ENCODE results near the gene CDV3. TPM values are rescaled to one million over a fixed set of nuclear protein-coding genes. Genes with fewer than 3 reads are reported as not detected.
"Not testable (repeated sequence)": the region's sequence is repeated elsewhere in the genome, so short reads cannot be mapped to it uniquely, and the experiment has no call there.

Gene CDV3
- total and polyA plus RNA-seq, 5 donors from 2014 or later: 43.6 to 275 (median 72.4) TPM

DNA sequence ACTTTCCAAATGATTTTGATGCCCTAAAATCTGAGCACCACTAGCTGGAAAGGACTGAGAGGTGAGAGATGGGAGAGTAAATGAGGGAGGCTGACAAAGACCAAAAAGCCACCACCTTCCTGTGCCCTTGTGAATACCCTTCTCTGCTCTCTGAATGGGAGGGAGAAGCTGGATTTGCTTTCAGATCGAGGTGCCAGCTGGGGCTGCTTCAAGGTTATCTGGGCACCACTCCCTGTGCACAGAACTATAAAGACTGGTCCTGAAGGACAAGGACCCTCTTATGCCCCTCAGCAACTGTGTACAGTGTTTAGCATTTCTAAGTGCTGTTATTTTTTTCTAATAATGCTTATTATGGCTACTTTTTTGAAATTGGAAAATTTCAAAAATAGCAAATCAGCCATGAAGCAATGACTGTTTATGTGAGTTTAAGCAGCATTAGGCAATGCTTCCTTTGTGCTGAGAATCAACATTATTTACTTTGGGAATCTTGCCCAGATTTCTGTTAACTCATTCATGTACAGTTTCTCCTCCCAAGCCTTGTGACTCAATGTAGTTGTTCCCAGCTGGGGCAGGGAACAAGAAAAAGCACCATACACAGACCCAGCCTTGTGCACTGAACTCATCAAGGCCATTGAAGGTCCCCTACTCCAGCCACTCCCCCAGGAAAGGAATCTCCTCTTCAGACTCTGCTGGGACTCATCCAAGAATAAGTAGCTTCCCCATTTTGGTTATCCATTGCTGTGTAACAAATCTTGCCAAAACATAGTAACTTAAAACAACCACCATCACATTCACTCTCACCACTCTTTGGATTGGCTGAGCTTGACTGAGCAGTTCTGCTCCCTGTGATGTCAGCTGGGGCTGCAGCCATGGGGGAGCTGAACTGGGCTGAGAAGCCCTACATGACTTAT lies 37.3 kb upstream of the CDV3 start:
- H3K36me3 Mint-ChIP-seq: no peaks in the 10 kb centered on the region
- no peak overlapping the region for H3K27ac ChIP-seq (ENCODE audit: insufficient read depth, low read length, poor library complexity, severe bottlenecking)
- DNase-seq (no peak), ATAC-seq (ENCODE audit: low read depth in 2 of 2) (no peak)
- H3K27ac Mint-ChIP-seq: peak overlapping the region in 1 of 3 donors; percentile 5
- peaks cover 0 to 8% (median 2%) of the 10 kb centered on the region in 7 donors for H3K9me3 Mint-ChIP-seq
- no peaks in the 10 kb centered on the region for H3K27me3 ChIP-seq (ENCODE audit: control insufficient read depth, insufficient read depth, low read length)
- no peaks in the 10 kb centered on the region for H3K4me1 Mint-ChIP-seq
- no peaks in the 10 kb centered on the region for H3K36me3 ChIP-seq (ENCODE audit: control insufficient read depth, insufficient read depth, low read length)
- H3K4me3 ChIP-seq (ENCODE audit: low read depth, low read length): no peak overlapping the region
- no peak overlapping the region for H3K4me3 Mint-ChIP-seq
- no peaks in the 10 kb centered on the region for H3K27me3 Mint-ChIP-seq
- H3K4me1 ChIP-seq (ENCODE audit: control insufficient read depth, insufficient read depth, low read length, poor library complexity, severe bottlenecking): no peaks in the 10 kb centered on the region
- no peaks in the 10 kb centered on the region for H3K9me3 ChIP-seq (ENCODE audit: control insufficient read depth in 2 of 2, low read length in 2 of 2)

GRCh38 chr3:133537131-133537530 lies 36.4 kb upstream of the CDV3 start:
- H3K9me3 Mint-ChIP-seq; H3K4me1 Mint-ChIP-seq; DNase-seq; ATAC-seq (ENCODE audit: low read depth in 2 of 2); H3K36me3 Mint-ChIP-seq; H3K4me3 Mint-ChIP-seq; H3K9me3 ChIP-seq (ENCODE audit: control insufficient read depth in 2 of 2, low read length in 2 of 2); H3K27ac Mint-ChIP-seq; H3K4me1 ChIP-seq (ENCODE audit: control insufficient read depth, insufficient read depth, low read length, poor library complexity, severe bottlenecking); H3K4me3 ChIP-seq (ENCODE audit: low read depth, low read length); H3K27me3 Mint-ChIP-seq; H3K27me3 ChIP-seq (ENCODE audit: control insufficient read depth, insufficient read depth, low read length); H3K36me3 ChIP-seq (ENCODE audit: control insufficient read depth, insufficient read depth, low read length); H3K27ac ChIP-seq (ENCODE audit: insufficient read depth, low read length, poor library complexity, severe bottlenecking): not testable (repeated sequence)

DNA sequence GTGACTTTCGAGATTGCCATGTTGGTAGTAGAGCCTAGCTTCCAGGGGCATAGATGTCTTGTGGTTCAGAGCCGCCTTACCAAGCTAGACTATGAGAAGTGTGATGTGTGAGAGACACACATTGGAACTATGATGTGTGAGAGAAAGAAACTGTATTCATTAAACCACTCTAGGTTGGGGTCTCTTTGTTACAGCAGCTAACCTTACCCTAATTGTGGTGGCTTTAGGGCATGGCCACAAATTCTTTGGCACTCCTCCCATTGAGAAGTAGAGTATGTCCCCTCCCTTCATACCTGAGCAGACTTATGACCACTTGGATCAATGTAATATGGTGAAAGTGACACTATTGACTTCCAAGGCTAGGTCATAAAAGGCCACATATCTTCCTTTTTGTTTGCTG lies 35.3 kb upstream of the CDV3 start:
- Mint-ChIP-seq H3K27me3 (no peaks in the 10 kb centered on the region), H3K4me3 (no peak overlapping the region)
- no peak overlapping the region for H3K27ac ChIP-seq (ENCODE audit: insufficient read depth, low read length, poor library complexity, severe bottlenecking)

GRCh38 chr3:133540896-133541674 lies 32.4 kb upstream of the CDV3 start:
- peaks cover 0 to 8% (median 3%) of the 10 kb centered on the region in 7 donors for H3K9me3 Mint-ChIP-seq
- Histone ChIP-seq H3K4me1 (ENCODE audit: control insufficient read depth, insufficient read depth, low read length, poor library complexity, severe bottlenecking) (no peaks in the 10 kb centered on the region), H3K4me3 (ENCODE audit: low read depth, low read length) (no peak overlapping the region), H3K27ac (ENCODE audit: insufficient read depth, low read length, poor library complexity, severe bottlenecking) (no peak overlapping the region), H3K27me3 (ENCODE audit: control insufficient read depth, insufficient read depth, low read length) (no peaks in the 10 kb centered on the region), H3K36me3 (ENCODE audit: control insufficient read depth, insufficient read depth, low read length) (no peaks in the 10 kb centered on the region), H3K9me3 (ENCODE audit: control insufficient read depth in 2 of 2, low read length in 2 of 2) (no peaks in the 10 kb centered on the region)
- no peak overlapping the region for H3K4me3 Mint-ChIP-seq
- no peak overlapping the region for H3K27ac Mint-ChIP-seq
- H3K4me1 Mint-ChIP-seq: no peaks in the 10 kb centered on the region
- H3K27me3 Mint-ChIP-seq: no peaks in the 10 kb centered on the region
- ATAC-seq (ENCODE audit: low read depth in 2 of 2) (no peak), DNase-seq (no peak)
- H3K36me3 Mint-ChIP-seq: no peaks in the 10 kb centered on the region

More for the DNA sequence above, 35.3 kb upstream of the CDV3 start:
- no peak for DNase-seq
- H3K27me3 ChIP-seq (ENCODE audit: control insufficient read depth, insufficient read depth, low read length): no peaks in the 10 kb centered on the region
- no peaks in the 10 kb centered on the region for H3K4me1 Mint-ChIP-seq
- no peaks in the 10 kb centered on the region for H3K4me1 ChIP-seq (ENCODE audit: control insufficient read depth, insufficient read depth, low read length, poor library complexity, severe bottlenecking)
- H3K4me3 ChIP-seq (ENCODE audit: low read depth, low read length): no peak overlapping the region
- H3K9me3 ChIP-seq (ENCODE audit: control insufficient read depth in 2 of 2, low read length in 2 of 2): no peaks in the 10 kb centered on the region
- H3K9me3 Mint-ChIP-seq: peaks cover 0 to 8% (median 2%) of the 10 kb centered on the region in 7 donors
- H3K36me3 ChIP-seq (ENCODE audit: control insufficient read depth, insufficient read depth, low read length): no peaks in the 10 kb centered on the region
- no peak overlapping the region for H3K27ac Mint-ChIP-seq
- ATAC-seq (ENCODE audit: low read depth in 2 of 2): no peak
- no peaks in the 10 kb centered on the region for H3K36me3 Mint-ChIP-seq

GRCh38 chr3:133542871-133543270 lies 30.6 kb upstream of the CDV3 start:
- Mint-ChIP-seq H3K27ac (no peak overlapping the region), H3K9me3 (peaks cover 0 to 7% (median 3%) of the 10 kb centered on the region in 7 donors), H3K4me3 (no peak overlapping the region), H3K4me1 (no peaks in the 10 kb centered on the region), H3K27me3 (no peaks in the 10 kb centered on the region), H3K36me3 (no peaks in the 10 kb centered on the region)
- Histone ChIP-seq H3K27me3 (ENCODE audit: control insufficient read depth, insufficient read depth, low read length) (no peaks in the 10 kb centered on the region), H3K36me3 (ENCODE audit: control insufficient read depth, insufficient read depth, low read length) (no peaks in the 10 kb centered on the region), H3K9me3 (ENCODE audit: control insufficient read depth in 2 of 2, low read length in 2 of 2) (no peaks in the 10 kb centered on the region), H3K4me1 (ENCODE audit: control insufficient read depth, insufficient read depth, low read length, poor library complexity, severe bottlenecking) (no peaks in the 10 kb centered on the region), H3K4me3 (ENCODE audit: low read depth, low read length) (no peak overlapping the region), H3K27ac (ENCODE audit: insufficient read depth, low read length, poor library complexity, severe bottlenecking) (no peak overlapping the region)
- no peak for ATAC-seq (ENCODE audit: low read depth in 2 of 2)
- no peak for DNase-seq

DNA sequence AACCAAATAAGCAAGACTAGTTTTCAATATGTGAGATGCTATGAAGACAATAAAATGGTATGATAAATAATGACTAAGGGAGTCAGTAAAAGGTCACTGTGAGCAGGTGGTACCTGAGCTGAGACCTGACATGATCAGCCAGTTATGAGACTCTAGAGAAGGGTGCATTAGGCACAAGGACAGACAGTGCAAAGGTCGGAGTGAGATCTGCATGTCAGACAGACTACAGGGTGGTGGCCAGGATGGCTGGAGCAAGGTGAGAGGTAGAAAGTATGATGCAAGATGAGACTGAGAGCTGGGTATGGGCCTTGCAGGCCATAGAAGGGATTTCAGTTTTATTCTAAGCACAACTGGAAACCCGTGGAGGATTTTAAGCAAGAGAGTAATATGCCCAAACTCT lies 28.5 kb upstream of the CDV3 start:
- not testable (repeated sequence) for H3K36me3 ChIP-seq (ENCODE audit: control insufficient read depth, insufficient read depth, low read length); H3K4me3 Mint-ChIP-seq; H3K4me1 ChIP-seq (ENCODE audit: control insufficient read depth, insufficient read depth, low read length, poor library complexity, severe bottlenecking); H3K36me3 Mint-ChIP-seq; H3K27ac Mint-ChIP-seq; H3K4me1 Mint-ChIP-seq; H3K9me3 ChIP-seq (ENCODE audit: control insufficient read depth in 2 of 2, low read length in 2 of 2); H3K27me3 ChIP-seq (ENCODE audit: control insufficient read depth, insufficient read depth, low read length); H3K9me3 Mint-ChIP-seq; H3K27ac ChIP-seq (ENCODE audit: insufficient read depth, low read length, poor library complexity, severe bottlenecking); H3K4me3 ChIP-seq (ENCODE audit: low read depth, low read length); H3K27me3 Mint-ChIP-seq; DNase-seq; ATAC-seq (ENCODE audit: low read depth in 2 of 2)

DNA sequence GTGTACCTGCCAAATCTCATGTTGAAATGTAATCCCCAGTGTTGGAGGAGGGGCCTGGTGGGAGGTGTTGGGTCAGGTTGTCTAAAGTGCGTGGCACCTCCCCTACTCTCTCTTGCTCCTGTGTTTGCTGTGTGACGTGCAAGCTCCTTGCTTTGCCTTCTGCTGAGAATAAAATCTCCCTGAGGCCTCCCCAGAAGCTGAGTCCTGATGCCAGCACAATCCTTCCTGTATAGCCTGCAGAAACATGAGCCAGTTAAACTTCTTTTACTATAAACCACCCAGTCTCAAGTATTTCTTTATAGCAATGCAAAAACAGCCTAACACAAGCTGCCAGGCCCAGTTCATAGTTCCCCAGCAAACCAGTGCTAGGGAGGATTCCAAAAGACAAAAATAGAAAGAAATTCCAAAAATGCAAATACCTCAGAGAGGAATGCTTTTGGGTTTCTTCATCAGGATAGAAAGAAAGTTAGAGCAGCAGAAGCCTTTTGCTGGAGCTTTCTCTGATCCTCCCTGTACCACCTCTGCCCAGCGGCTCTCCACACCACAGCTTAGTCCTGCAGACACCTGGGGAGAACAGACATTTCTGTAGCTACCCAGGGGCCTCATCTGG lies 25.9 kb upstream of the CDV3 start:
- H3K9me3 ChIP-seq (ENCODE audit: control insufficient read depth in 2 of 2, low read length in 2 of 2): no peaks in the 10 kb centered on the region
- H3K4me3 Mint-ChIP-seq: no peak overlapping the region
- no peak for ATAC-seq (ENCODE audit: low read depth in 2 of 2)
- DNase-seq: no peak
- H3K36me3 ChIP-seq (ENCODE audit: control insufficient read depth, insufficient read depth, low read length): no peaks in the 10 kb centered on the region
- H3K27ac Mint-ChIP-seq: peak overlapping the region in 2 of 3 donors; percentile 31 to 54
- H3K27ac ChIP-seq (ENCODE audit: insufficient read depth, low read length, poor library complexity, severe bottlenecking): no peak overlapping the region
- no peaks in the 10 kb centered on the region for H3K27me3 ChIP-seq (ENCODE audit: control insufficient read depth, insufficient read depth, low read length)
- no peaks in the 10 kb centered on the region for H3K4me1 Mint-ChIP-seq
- peaks cover 0 to 4% (median 0%) of the 10 kb centered on the region in 7 donors for H3K9me3 Mint-ChIP-seq
- no peaks in the 10 kb centered on the region for H3K36me3 Mint-ChIP-seq
- H3K27me3 Mint-ChIP-seq: no peaks in the 10 kb centered on the region
- no peak overlapping the region for H3K4me3 ChIP-seq (ENCODE audit: low read depth, low read length)
- H3K4me1 ChIP-seq (ENCODE audit: control insufficient read depth, insufficient read depth, low read length, poor library complexity, severe bottlenecking): no peaks in the 10 kb centered on the region

All from CD4-positive, CD25-positive, alpha-beta regulatory T cell (primary cell).